GM18499 (cell line): ENCODE measurements around the gene DOCK7.

ENCODE experiments used
- ATAC-seq: cut with Tn5 transposase; IDR thresholded peaks from one replicate; pipeline ENCODE4 v1.9.1; 2021; ENCODE audit warnings: moderate number of reproducible peaks; ENCODE audit not compliant: insufficient read depth, unreplicated experiment

Gene DOCK7

GRCh38 chr1:62484824-62485468 lies 203.2 kb downstream of the DOCK7 start:
- no peak for ATAC-seq

- ATAC-seq: no peak
These were observed 206.5 kb downstream of the DOCK7 start for GRCh38 chr1:62481681-62482080.

GRCh38 chr1:62476525-62477219 lies 211.5 kb downstream of the DOCK7 start:
- no peak for ATAC-seq

GRCh38 chr1:62467092-62467491 lies 221.1 kb downstream of the DOCK7 start:
- no peak for ATAC-seq

GRCh38 chr1:62462370-62462769 lies 225.8 kb downstream of the DOCK7 start:
- no peak for ATAC-seq

GRCh38 chr1:62457955-62458354 lies 230.2 kb downstream of the DOCK7 start:
- ATAC-seq: no peak

GRCh38 chr1:62452951-62453350 lies 235.2 kb downstream of the DOCK7 start:
- no peak for ATAC-seq

GRCh38 chr1:62450301-62450700 lies 237.9 kb downstream of the DOCK7 start:
- ATAC-seq: no peak

- ATAC-seq: no peak
These were observed 239.8 kb downstream of the DOCK7 start for GRCh38 chr1:62448221-62448933.

GRCh38 chr1:62444701-62445100 lies 243.5 kb downstream of the DOCK7 start:
- no peak for ATAC-seq

GRCh38 chr1:62439652-62440371 lies 248.4 kb downstream of the DOCK7 start:
- ATAC-seq: no peak

- no peak for ATAC-seq
These were observed 250.0 kb downstream of the DOCK7 start for GRCh38 chr1:62438163-62438562.

- no peak for ATAC-seq
These were observed 250.8 kb downstream of the DOCK7 start for GRCh38 chr1:62437273-62437940.

GRCh38 chr1:62436466-62437272 lies 251.5 kb downstream of the DOCK7 start, which contains the start of gene USP1:
USP1 (plus strand) TSS chr1:62437049; CDS start chr1:62439868, 2,819 bp downstream.
- ATAC-seq: peak; percentile 86

- ATAC-seq: no peak
These were observed 252.1 kb downstream of the DOCK7 start for GRCh38 chr1:62436039-62436465.

GRCh38 chr1:62435231-62436038 lies 252.8 kb downstream of the DOCK7 start:
- no peak for ATAC-seq

GRCh38 chr1:62434618-62435001 lies 253.6 kb downstream of the DOCK7 start:
- no peak for ATAC-seq

- no peak for ATAC-seq
These were observed 254.1 kb downstream of the DOCK7 start for GRCh38 chr1:62433861-62434617.
